ENCODE results near the gene ARHGEF1.

Gene ARHGEF1

DNA sequence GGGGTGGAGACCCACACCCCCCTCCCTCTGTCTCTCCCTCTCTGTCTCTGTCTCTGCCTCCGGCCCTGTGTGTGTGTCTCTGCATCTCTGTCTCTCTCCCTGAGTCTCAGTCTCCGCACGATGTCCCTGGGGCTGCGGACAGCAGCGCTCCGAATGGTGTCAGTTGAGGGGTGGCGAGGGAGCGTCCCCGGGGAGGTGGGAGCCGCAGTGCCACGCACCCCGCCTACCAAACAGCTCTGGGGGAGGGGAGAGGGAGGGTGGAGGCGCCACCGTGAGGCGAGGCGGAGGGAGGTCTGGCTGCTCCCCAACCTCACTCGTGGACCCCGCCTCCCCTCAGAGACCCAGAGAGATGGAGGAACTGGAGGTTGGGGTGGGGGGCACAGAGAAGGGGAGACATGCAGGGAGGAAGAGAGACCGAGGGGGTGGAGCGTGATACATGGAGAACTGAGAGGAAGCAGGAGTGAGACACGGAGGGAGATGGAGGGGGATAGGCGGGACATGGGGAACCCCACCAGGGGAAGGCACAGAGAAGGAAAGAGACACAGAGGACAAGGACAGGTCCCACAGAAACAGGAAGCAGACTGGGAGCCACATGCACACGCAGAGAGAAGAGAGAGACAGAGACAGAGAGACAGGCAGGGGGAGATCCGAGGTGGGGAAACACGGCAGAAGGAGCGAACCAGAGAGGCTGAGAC is 38.0 kb downstream of the ARHGEF1 start:
- DNase-seq: no peak

DNA sequence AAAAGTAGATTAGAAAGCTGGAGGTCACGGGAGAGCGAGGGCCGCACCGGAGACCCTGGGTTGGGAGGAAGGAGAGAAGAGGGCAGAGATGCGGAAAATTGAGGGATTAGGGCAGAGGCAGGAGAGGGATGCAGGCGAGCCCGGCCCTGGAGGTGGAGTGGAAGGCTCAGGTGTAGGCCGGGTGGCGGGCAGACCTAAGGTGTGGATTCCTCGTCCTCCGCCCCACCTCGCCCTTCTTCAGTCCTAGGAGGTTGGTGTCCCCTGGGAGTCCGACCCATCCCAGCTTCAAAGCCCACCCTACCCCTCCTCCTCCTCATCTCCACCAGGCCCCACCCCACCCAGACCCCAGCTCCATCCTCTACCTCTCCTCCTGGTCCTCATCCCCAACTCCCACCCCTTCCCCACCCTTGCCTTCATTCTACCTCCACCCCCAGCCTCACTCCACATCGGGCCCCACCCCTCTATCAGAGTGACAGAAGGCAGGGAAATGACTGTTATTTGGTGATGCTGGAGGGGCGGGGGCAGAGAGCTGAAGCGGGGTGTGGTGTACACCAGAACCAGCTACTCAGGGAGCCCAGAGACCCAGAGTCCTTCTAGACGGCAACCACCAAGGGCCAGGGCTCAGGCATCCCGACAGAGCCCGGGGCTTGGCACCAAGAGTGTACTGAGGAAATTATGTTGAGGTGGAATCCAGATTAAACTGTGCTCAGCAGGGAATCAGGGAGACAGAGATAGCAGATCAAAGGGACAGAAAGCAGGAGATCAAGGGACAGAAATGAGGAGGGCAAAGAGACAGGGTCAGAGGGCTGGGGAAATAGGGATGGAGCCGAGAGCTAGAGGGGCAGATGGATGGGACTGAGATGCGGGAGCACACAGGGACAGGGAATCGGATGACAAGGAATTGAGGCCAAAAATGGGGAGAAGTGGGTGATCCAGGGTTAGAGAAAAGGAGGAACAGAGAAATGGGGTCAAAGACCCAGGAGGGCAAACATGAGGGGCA is 38.9 kb downstream of the ARHGEF1 start:
- no peak for DNase-seq

DNA sequence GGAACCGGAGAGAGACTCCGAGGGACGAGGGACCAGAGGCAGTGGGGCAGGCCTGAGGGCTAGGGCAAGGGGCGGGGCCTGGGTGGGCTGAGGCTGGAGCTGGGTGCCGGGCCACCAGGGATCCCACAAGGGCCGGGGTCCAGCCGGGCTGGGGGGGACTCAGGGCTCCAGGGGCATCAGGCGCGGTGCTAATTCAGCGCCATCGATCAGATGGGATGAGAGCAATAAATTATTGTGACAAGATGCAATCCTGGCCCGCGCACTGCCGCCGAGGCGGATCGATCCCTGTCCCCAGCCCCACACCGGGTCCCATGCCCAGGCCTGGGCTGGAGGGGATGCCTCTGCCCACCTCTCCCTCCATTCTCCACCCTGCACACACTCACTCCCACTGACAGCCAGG is 39.6 kb downstream of the ARHGEF1 start:
- no peak for DNase-seq

- DNase-seq: no peak
These were observed 40.2 kb downstream of the ARHGEF1 start for GRCh38 chr19:41923045-41923788.

GRCh38 chr19:41924151-41925145 is 41.5 kb downstream of the ARHGEF1 start:
- DNase-seq: no peak

DNA sequence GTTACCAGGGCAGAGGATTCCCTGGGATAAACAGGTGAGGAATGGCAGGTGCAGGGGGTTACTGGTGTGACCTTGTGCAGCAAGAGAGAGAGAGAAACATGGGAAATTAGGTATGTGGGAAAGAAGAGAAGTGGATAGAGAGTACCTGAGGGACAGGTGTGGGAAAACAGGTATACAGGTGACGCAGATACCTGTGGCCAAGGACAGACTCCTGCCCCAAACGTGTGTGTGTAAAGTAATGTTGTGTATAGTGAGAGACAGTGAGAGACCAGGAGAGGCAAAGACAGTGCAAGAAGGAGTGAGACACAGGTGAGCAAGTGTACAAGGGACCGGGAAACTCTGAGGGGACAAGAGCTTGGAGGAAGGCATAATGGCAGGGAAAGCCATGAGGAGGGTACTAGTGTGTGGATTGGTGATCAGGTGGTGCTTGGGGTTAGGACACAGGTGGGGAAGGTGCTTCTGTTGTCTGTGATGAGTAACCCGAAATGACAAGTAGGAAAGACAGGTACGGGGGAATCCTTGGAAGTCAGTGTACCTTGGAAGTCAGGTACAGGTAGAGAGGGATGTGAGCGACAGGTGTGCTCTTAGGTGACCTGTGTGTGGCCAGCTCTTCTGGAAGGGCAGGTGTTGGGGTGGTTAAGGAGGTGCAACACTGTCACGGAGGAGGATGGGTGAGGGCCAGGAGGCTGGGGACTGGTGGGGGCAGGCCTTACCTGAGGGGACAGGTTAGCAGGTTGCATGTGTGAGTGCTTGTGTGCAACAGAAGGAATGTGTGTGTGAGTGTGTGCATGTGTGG is 42.4 kb downstream of the ARHGEF1 start:
- DNase-seq: no peak

DNA sequence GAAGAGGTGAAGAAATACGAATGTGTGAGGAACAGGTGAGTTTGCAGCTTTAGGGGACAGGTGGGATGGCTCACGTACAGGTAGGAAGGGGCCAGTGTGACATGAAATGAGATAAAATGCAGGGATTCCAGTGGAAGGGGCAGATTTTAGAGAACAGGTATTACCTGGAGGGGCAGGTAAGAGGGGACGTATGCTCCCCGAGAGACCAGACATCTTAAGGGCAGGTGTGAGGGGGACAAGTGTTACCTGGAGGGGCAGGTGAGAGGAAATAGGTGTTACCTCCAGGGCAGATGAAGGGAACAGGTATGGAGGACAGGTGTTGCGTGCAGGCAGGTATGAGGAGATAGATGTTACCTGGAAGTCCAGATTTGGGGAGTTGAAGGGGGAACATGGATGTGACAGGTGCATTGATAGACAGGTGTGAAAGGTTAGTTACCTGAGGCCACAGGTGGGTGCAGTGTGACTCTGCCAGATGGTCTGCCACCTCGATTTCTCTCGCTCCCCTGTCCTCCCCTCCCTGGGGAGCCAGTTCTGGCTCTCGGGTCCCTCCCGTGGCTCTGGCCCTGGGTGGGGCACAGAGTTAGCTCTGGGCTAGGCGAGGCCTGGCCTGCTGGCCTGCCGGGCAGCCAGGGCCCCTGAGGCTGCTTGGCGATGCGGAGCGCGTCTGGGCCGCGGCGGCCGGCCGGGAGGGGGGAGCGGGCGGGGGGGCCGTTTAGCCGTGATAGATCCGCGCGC is 43.2 kb downstream of the ARHGEF1 start:
- DNase-seq: no peak

DNA sequence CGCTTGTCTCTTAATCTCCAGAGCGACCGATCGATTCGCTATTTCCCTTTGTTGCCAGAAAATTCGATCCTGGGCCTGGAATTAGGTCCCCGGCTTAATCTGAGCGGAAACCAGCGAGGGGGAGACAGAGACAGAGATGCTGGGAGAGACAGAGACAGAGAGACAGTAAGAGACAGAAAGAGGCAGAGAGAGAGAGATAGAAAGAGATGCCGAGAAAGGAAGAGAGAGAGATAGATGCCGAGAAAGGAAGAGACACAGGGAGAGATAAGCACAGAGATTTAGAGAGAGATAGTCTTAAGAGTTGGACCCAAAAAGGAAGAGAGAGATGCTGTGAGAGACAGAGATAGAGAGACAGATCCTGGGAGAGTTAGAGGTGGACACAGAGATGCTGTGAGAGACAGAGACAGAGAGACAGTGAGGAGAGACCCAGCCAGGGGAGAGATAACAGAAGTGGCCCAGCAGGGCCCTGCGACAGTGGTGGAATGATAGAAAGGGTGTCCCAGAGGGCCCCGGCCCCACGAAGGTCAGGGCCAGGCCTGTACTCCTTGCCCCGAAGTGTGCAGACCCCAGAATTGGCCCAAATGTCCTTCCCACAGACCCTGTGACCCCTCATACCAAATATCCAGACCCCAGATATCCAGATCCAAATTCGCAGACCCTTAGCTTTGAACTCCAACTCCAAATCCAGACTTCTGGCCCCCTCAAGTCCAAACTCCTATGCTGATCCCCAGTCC is 43.9 kb downstream of the ARHGEF1 start:
- no peak for DNase-seq

DNA sequence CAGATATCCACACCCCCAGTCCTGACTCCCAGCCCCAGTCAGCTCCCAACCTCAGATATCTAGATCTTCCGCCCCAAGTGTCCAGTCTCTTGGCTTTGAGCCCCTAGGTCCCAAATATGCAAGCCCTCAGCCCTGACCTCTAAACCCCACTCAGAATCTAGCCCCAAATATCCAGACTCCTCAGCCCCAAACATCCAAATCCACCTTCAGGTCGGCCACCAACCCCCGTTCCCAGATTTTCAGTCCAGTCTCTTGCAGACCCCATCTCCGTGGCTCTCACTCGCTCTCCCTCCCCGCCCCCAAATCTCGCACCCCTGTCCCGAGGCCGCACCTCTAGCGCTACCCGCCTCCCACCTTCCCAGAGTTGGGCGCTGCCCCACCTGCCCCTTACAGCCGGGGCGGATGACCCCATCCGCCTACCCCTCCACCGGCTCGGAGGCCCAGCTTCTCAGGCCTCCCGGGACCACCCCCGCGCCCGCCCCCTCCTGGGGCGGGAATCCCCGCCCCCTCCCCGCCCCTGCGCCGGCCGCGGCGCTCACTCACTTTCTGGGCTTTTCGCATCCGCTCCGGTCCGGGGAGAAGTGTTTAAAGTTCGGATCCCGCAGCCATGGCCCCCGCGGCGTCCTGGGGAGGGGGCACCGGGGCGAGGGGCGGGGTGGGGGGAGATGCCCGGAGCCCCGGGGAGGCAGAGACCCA is 44.7 kb downstream of the ARHGEF1 start:
- DNase-seq: no peak

DNA sequence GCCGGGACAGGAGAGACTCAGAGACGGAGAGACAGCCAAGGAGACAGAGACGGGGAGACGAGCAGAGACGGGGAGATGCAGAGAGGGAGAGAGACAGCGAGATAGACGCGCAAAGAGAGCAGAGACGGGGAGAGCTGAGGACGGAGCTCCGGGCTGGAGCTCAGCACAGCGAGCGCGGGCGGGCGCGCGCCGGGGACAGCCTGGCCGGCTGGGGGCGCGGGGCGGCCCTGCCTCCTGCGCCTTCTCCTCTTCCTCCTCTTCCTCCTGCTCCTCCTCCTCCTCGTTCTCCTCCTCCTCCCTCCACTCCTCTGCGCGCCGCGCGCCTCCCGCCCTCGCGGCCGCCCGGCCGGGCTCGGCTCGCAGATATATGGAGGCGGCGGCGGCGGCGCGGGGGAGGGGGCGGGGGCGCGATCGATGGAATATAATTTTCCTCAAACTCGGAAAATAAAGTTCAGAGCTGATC is 45.3 kb downstream of the ARHGEF1 start, which contains the start of gene ERFL:
ERFL (minus strand) TSS at position 229 of the 463 bp plus-strand sequence. CDS start 15,530 bp downstream, outside the sequence.
- DNase-seq: no peak

- no peak for DNase-seq
These were observed 46.0 kb downstream of the ARHGEF1 start for GRCh38 chr19:41928754-41929535.

DNA sequence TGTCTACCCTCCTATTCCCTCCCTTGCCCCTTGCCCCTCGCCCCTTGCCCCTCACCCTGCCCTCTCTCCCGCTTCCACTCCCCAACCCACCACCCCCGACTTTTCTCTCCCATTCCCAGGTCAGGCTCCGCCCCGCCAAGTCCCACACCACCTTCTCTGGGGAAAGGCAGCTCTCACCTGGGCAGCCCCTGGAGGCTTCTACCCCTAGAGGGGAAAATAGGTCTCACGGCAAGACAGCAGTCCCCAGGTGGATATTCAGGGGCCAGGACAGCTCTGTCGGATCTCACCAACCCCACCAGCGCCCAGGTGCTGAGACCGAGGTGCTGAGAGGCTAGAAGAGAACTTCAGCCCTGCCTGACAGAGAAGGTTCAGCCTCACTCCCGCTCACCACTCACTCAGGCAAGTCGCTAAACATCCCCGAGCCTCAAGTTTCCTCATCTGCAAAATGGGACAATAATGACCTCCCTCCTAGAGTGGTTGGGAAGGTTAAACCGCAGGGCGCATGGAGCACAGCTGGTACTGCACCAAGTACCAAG is 46.6 kb downstream of the ARHGEF1 start:
- no peak for DNase-seq

DNA sequence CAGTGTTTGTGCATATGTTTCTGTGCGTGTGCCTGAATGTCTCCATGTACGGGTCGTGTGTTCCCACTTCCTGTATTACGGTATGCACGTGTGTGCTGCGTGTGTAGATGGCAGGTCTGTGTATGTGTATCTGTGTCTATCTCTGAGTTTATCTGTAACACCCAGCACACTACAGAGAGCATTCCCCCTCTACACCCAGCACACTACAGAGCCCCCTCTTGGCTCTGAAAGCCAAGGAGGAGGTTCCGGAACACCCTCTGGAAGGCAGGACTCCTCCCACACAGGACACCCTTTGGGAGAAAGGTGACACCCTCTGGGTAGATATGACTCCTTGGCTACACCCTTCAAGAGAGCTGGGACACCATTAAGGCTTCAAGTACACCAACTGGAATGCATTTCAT is 47.3 kb downstream of the ARHGEF1 start:
- no peak for DNase-seq

- no peak for DNase-seq
These were observed 48.1 kb downstream of the ARHGEF1 start for GRCh38 chr19:41930926-41931592.

GRCh38 chr19:41932259-41932719 is 49.3 kb downstream of the ARHGEF1 start:
- no peak for DNase-seq

GRCh38 chr19:41932720-41933332 is 49.8 kb downstream of the ARHGEF1 start:
- no peak for DNase-seq
